Activated T-helper 1 cell treated with anti-CD3 and anti-CD28 coated beads, Interleukin-12 subunit alpha, Interleukin-12 subunit beta, Interleukin-2, Interleukin-4 antibody, amounts not matched to agents 30 ng/mL and 10 ng/mL and 1 ng/mL, durations not matched to agents 14 hours and 24 hours and 36 hours (primary cell): ENCODE data around the gene ANGPT4. TPM values are rescaled to one million over a fixed set of nuclear protein-coding genes. Genes with fewer than 3 reads are reported as not detected.

Experiments used
- DNase-seq: peaks from one replicate; pipeline ENCODE4 v3.0.0; 2021; ENCODE audit warnings: low spot score
- H3K27ac Mint-ChIP-seq: one replicate; pipeline ENCODE4 v1.8.0; 2021; ENCODE audit warnings: mild to moderate bottlenecking, mixed read lengths
- H3K27me3 Mint-ChIP-seq: one replicate; pipeline ENCODE4 v1.8.0; 2022; ENCODE audit warnings: mild to moderate bottlenecking, moderate library complexity, mixed read lengths; ENCODE audit not compliant: insufficient read depth
- H3K36me3 Mint-ChIP-seq: one replicate; pipeline ENCODE4 v1.8.0; 2021; ENCODE audit warnings: low read depth, mixed read lengths
- H3K4me1 Mint-ChIP-seq: one replicate; pipeline ENCODE4 v1.8.0; 2021; ENCODE audit warnings: low read depth, mixed read lengths
- H3K4me3 Mint-ChIP-seq: one replicate; pipeline ENCODE4 v1.8.0; 2021; ENCODE audit warnings: mild to moderate bottlenecking, moderate library complexity, mixed read lengths
- H3K9me3 Mint-ChIP-seq: one replicate; pipeline ENCODE4 v1.8.0; 2021; ENCODE audit warnings: mixed read lengths
- intact Hi-C: fragments of 100-400 bp; cut with micrococcal nuclease; formaldehyde crosslinking; loops from one replicate; pipeline ENCODE4 v1.15.1; 2024
- total RNA-seq: library from RNA; stranded (reverse); gene quantifications from 2 replicates; pipeline ENCODE4 v1.2.3, GENCODE V29; 2022

Gene ANGPT4
- total RNA-seq, 1 donor from 2014 or later, result not detected

DNA sequence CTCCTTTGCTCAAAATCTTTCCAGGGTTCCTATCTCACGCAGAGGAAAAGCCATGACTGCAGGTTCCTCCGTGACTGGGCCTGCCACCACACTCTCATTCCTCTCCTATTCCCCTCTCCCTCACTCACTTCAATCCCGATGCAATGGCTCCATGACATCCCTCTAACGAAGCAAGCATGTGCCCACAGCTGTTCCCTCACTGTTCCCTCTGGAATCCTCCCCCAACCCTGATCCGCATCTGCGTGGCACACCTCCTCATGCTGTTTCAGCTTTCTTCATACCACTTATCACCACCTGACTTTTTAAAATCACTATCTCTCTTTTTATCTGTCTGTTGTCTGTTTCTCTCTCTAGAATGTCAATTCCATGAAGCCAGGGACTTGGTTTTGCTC is 25.5 kb downstream of the ANGPT4 start:
- no peak overlapping the region for H3K27ac Mint-ChIP-seq
- H3K9me3 Mint-ChIP-seq, result no peaks in the 10 kb centered on the region
- H3K4me1 Mint-ChIP-seq, result no peaks in the 10 kb centered on the region
- DNase-seq, result no peak
- peaks cover 18% of the 10 kb centered on the region for H3K27me3 Mint-ChIP-seq
- intact Hi-C loops, result no loop called here
- H3K36me3 Mint-ChIP-seq, result no peaks in the 10 kb centered on the region
- no peak overlapping the region for H3K4me3 Mint-ChIP-seq

- H3K9me3 Mint-ChIP-seq, result no peaks in the 10 kb centered on the region
- no peaks in the 10 kb centered on the region for H3K4me1 Mint-ChIP-seq
- peaks cover 23% of the 10 kb centered on the region for H3K27me3 Mint-ChIP-seq
- H3K4me3 Mint-ChIP-seq, result no peak overlapping the region
- no peak for DNase-seq
- H3K27ac Mint-ChIP-seq, result no peak overlapping the region
- intact Hi-C loops, result loop anchor here (5.0 kb wide), 1 partner anchor 73 kb away; no protein-coding TSS in a partner anchor
- H3K36me3 Mint-ChIP-seq, result no peaks in the 10 kb centered on the region
Measured at GRCh38 chr20:889932-890463, 26.1 kb downstream of the ANGPT4 start.

- H3K9me3 Mint-ChIP-seq, result no peaks in the 10 kb centered on the region
- H3K36me3 Mint-ChIP-seq, result no peaks in the 10 kb centered on the region
- DNase-seq, result no peak
- H3K27me3 Mint-ChIP-seq, result peaks cover 23% of the 10 kb centered on the region
- H3K27ac Mint-ChIP-seq, result no peak overlapping the region
- intact Hi-C loops, result loop anchor here (5.0 kb wide), 1 partner anchor 72 kb away; no protein-coding TSS in a partner anchor
- no peak overlapping the region for H3K4me3 Mint-ChIP-seq
- no peaks in the 10 kb centered on the region for H3K4me1 Mint-ChIP-seq
Measured at GRCh38 chr20:889106-889505, 27.0 kb downstream of the ANGPT4 start.

GRCh38 chr20:888057-888456 is 28.1 kb downstream of the ANGPT4 start:
- H3K27ac Mint-ChIP-seq, result no peak overlapping the region
- intact Hi-C loops, result loop anchor here (5.0 kb wide), 1 partner anchor 71 kb away; no protein-coding TSS in a partner anchor
- no peak overlapping the region for H3K4me3 Mint-ChIP-seq
- no peaks in the 10 kb centered on the region for H3K36me3 Mint-ChIP-seq
- no peak for DNase-seq
- H3K9me3 Mint-ChIP-seq, result no peaks in the 10 kb centered on the region
- peaks cover 4% of the 10 kb centered on the region for H3K4me1 Mint-ChIP-seq
- peaks cover 18% of the 10 kb centered on the region for H3K27me3 Mint-ChIP-seq

DNA sequence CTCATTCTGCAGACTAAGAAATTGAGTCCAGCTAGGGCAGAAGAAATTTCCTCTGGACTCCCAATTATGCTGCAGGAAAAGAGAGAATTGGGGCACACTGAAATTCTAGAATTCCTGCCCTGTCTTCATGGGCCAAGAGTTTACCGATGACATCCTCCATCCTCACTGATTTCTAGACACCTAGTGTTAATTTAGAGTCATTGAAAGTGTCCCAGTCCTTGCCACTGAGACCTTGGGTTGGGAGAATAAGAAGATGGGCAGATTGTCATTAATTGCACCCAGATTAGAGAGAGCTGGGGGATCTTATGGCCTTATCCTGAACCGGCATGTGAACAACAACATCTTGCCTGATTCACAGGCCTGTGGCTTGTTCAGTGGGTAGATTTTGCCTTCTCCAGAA is 29.0 kb downstream of the ANGPT4 start:
- Mint-ChIP-seq H3K9me3 (no peaks in the 10 kb centered on the region), H3K27ac (no peak overlapping the region), H3K4me1 (peaks cover 7% of the 10 kb centered on the region), H3K27me3 (peaks cover 18% of the 10 kb centered on the region), H3K4me3 (no peak overlapping the region), H3K36me3 (no peaks in the 10 kb centered on the region)
- intact Hi-C loops, result loop anchor here (5.0 kb wide), 1 partner anchor 70 kb away; no protein-coding TSS in a partner anchor
- DNase-seq, result no peak

GRCh38 chr20:884983-885952 is 30.9 kb downstream of the ANGPT4 start:
- intact Hi-C loops, result loop anchor here (5.0 kb wide), 2 partner anchors 38 to 68 kb away; no protein-coding TSS in a partner anchor
- H3K9me3 Mint-ChIP-seq, result no peaks in the 10 kb centered on the region
- H3K27me3 Mint-ChIP-seq, result peaks cover 16% of the 10 kb centered on the region
- no peak overlapping the region for H3K27ac Mint-ChIP-seq
- no peaks in the 10 kb centered on the region for H3K36me3 Mint-ChIP-seq
- H3K4me1 Mint-ChIP-seq, result peaks cover 20% of the 10 kb centered on the region
- DNase-seq, result no peak
- H3K4me3 Mint-ChIP-seq, result no peak overlapping the region

DNA sequence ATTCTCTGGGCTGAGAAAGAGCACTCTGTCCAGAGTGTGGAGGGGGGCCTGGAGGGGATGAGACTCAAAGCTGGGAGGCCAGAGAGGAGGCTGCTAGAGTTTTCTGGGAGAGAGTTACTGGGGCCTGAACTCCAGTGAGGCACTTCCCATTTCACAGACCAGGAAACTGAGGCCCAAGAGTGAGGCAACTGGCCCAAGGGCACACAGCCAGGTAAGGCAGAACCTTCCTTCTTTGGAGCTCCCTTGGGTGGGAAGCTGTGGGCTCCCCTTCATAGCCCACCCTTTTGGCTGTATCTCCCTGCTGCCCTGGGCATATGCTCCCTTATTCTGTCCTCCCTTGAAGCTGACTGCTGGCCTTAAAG is 34.4 kb downstream of the ANGPT4 start:
- Mint-ChIP-seq H3K36me3 (no peaks in the 10 kb centered on the region), H3K4me3 (peak overlapping the region; percentile 15), H3K27ac (no peak overlapping the region), H3K9me3 (no peaks in the 10 kb centered on the region), H3K27me3 (peaks cover 12% of the 10 kb centered on the region), H3K4me1 (peaks cover 20% of the 10 kb centered on the region)
- intact Hi-C loops, result loop anchor here (5.0 kb wide), 1 partner anchor 34 kb away; no protein-coding TSS in a partner anchor
- no peak for DNase-seq

DNA sequence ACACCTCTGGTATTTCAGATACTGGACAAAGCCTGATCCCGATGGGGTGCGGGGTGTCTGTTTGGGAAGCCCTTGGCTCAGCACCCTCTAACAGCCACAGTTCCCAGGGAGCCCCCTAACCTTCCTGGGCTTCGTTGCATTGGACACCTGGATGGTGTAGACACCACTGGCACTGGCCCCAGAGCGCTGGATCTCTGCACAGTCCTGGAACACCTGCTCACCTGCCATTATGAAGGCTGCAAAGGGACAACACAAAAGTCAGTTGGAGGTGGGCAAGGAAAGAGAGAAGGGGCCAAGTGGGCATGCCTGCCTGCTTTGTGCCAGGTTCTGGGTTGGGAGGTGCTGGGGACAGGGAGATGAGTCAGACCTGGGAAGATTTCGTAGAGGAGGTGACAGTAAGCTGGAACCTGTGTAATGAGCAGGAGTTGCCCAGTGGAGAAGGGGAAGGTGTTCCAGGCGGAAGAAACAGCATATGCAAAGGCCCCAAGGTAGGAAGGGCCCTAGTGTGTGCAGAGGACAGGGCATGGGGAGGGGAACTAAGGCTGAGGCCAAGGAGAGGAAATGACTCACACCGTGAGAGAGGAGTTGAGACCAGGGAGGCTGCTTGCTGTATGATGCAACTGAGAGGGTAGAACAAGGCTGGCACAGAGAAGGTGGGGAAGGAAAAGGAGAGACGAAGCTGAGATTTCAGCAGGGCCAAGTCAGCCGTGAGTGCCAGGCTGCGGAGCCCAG is 34.9 kb downstream of the ANGPT4 start:
- intact Hi-C loops, result loop anchor here (5.0 kb wide), 1 partner anchor 34 kb away; no protein-coding TSS in a partner anchor
- no peaks in the 10 kb centered on the region for H3K9me3 Mint-ChIP-seq
- DNase-seq, result no peak
- H3K4me1 Mint-ChIP-seq, result peaks cover 20% of the 10 kb centered on the region
- peak overlapping the region; percentile 15 for H3K4me3 Mint-ChIP-seq
- peaks cover 9% of the 10 kb centered on the region for H3K27me3 Mint-ChIP-seq
- H3K36me3 Mint-ChIP-seq, result no peaks in the 10 kb centered on the region
- no peak overlapping the region for H3K27ac Mint-ChIP-seq

DNA sequence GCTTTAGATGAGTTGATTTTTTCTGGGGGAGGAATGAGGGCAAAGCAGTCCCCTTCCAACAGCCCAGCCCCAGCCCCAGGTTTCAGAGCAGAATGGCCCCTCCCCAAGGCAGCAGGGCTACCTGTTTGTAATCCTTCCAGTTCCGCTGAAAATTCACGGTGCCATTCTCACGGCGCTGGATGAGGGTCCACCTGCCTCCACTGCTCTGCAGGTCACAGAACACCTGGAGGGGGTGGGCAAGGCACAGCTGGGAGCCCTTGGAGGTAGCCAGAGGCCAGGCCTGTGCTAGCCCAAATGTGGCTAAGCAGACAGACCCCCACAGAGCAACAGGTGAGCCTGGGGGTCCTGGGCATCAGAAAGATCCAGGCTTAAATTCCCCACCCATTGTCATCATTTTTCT is 36.5 kb downstream of the ANGPT4 start:
- intact Hi-C loops, result loop anchor here (5.0 kb wide), 1 partner anchor 32 kb away; no protein-coding TSS in a partner anchor
- no peak for DNase-seq
- Mint-ChIP-seq H3K4me3 (no peak overlapping the region), H3K36me3 (no peaks in the 10 kb centered on the region), H3K4me1 (peaks cover 20% of the 10 kb centered on the region), H3K27ac (no peak overlapping the region), H3K27me3 (no peaks in the 10 kb centered on the region), H3K9me3 (no peaks in the 10 kb centered on the region)

- H3K9me3 Mint-ChIP-seq, result no peaks in the 10 kb centered on the region
- no peaks in the 10 kb centered on the region for H3K27me3 Mint-ChIP-seq
- peak; percentile 10 for DNase-seq
- H3K36me3 Mint-ChIP-seq, result no peaks in the 10 kb centered on the region
- H3K4me1 Mint-ChIP-seq, result peaks cover 20% of the 10 kb centered on the region
- H3K27ac Mint-ChIP-seq, result no peak overlapping the region
- no peak overlapping the region for H3K4me3 Mint-ChIP-seq
- intact Hi-C loops, result no loop called here
Measured at GRCh38 chr20:878511-879307, 37.4 kb downstream of the ANGPT4 start.

GRCh38 chr20:877814-878213 is 38.3 kb downstream of the ANGPT4 start:
- intact Hi-C loops, result no loop called here
- H3K27me3 Mint-ChIP-seq, result no peaks in the 10 kb centered on the region
- H3K4me1 Mint-ChIP-seq, result peaks cover 13% of the 10 kb centered on the region
- no peaks in the 10 kb centered on the region for H3K36me3 Mint-ChIP-seq
- no peak overlapping the region for H3K27ac Mint-ChIP-seq
- H3K4me3 Mint-ChIP-seq, result no peak overlapping the region
- H3K9me3 Mint-ChIP-seq, result no peaks in the 10 kb centered on the region
- DNase-seq, result no peak

- Mint-ChIP-seq H3K4me3 (no peak overlapping the region), H3K9me3 (no peaks in the 10 kb centered on the region), H3K27me3 (no peaks in the 10 kb centered on the region), H3K36me3 (no peaks in the 10 kb centered on the region), H3K27ac (no peak overlapping the region), H3K4me1 (no peaks in the 10 kb centered on the region)
- intact Hi-C loops, result no loop called here
- no peak for DNase-seq
Measured at GRCh38 chr20:875115-875514, 41.0 kb downstream of the ANGPT4 start.
